Upper lobe of right lung (tissue), 1 donor: ENCODE data around the gene EXOC2. TPM values are rescaled to one million over a fixed set of nuclear protein-coding genes. Genes with fewer than 3 reads are reported as not detected.
A peak's percentile ranks its signal among the peaks of the same experiment; 100 is the strongest.
"Not testable (repeated sequence)": the region's sequence is repeated elsewhere in the genome, so short reads cannot be mapped to it uniquely, and the experiment has no call there.

ENCODE experiments used
- ATAC-seq: fragments of 200-7000 bp; cut with Tn5 transposase; one replicate; pipeline ENCODE4 v1.9.1; 2020; ENCODE audit warnings: mild to moderate bottlenecking, moderate library complexity
- DNase-seq: peaks from one replicate; pipeline ENCODE4 v3.0.0-alpha.2; 2020
- H3K27ac ChIP-seq: fragments of 200-600 bp; one replicate; pipeline ENCODE4 v1.8.0; 2022
- H3K27me3 ChIP-seq: fragments of 200-600 bp; one replicate; pipeline ENCODE4 v1.8.0; 2022; ENCODE audit warnings: mild to moderate bottlenecking
- H3K36me3 ChIP-seq: fragments of 200-600 bp; one replicate; pipeline ENCODE4 v1.8.0; 2022
- H3K4me1 ChIP-seq: fragments of 200-600 bp; one replicate; pipeline ENCODE4 v1.8.0; 2022
- H3K4me3 ChIP-seq: fragments of 200-600 bp; one replicate; pipeline ENCODE4 v1.8.0; 2022; ENCODE audit warnings: mild to moderate bottlenecking
- H3K9me3 ChIP-seq: fragments of 200-600 bp; one replicate; pipeline ENCODE4 v1.8.0; 2022
- CTCF ChIP-seq: fragments of 200-600 bp; IDR thresholded peaks from one replicate; pipeline ENCODE4 v1.8.0; 2022; ENCODE audit warnings: antibody characterized with exemption
- intact Hi-C: fragments of 100-400 bp; cut with DNase I; formaldehyde crosslinking; loops from one replicate; pipeline ENCODE4 v1.11.0; 2022
- total RNA-seq: library from RNA; stranded (reverse); fragmentation: NEBNext Ultra II Directional; extraction: Animal tissue kit (Norgen Biotek cat#: 25700); gene quantifications from one replicate; pipeline ENCODE4 v1.2.1, GENCODE V29; 2021
- donor health status: DM: no; HTN: yes; CAD: no; lungs with severe emphysema.

EXOC2 gene
- total RNA-seq, 1 donor from 2014 or later, result 31.2 TPM

GRCh38 chr6:562052-562676, 130.8 kb downstream of the EXOC2 start:
- intact Hi-C loops, result no loop called here
- H3K4me1 ChIP-seq, result no peaks in the 10 kb centered on the region
- no peak overlapping the region for H3K4me3 ChIP-seq
- no peaks in the 10 kb centered on the region for H3K27me3 ChIP-seq
- DNase-seq (no peak), ATAC-seq (no peak)
- peaks cover 54% of the 10 kb centered on the region for H3K36me3 ChIP-seq
- TF ChIP-seq CTCF, result no peak
- H3K27ac ChIP-seq, result no peak overlapping the region
- no peaks in the 10 kb centered on the region for H3K9me3 ChIP-seq

GRCh38 chr6:561335-561734, 131.6 kb downstream of the EXOC2 start:
- H3K36me3 ChIP-seq, result peaks cover 61% of the 10 kb centered on the region
- H3K27me3 ChIP-seq, DNase-seq, intact Hi-C loops, H3K4me1 ChIP-seq, H3K27ac ChIP-seq, ATAC-seq, H3K4me3 ChIP-seq, H3K9me3 ChIP-seq: not testable (repeated sequence)

- H3K36me3 ChIP-seq, result peaks cover 73% of the 10 kb centered on the region
- ATAC-seq, result no peak
- H3K4me3 ChIP-seq, result no peak overlapping the region
- no peak for DNase-seq
- no peaks in the 10 kb centered on the region for H3K27me3 ChIP-seq
- H3K27ac ChIP-seq, result no peak overlapping the region
- TF ChIP-seq CTCF, result no peak
- H3K4me1 ChIP-seq, result no peaks in the 10 kb centered on the region
- no peaks in the 10 kb centered on the region for H3K9me3 ChIP-seq
- intact Hi-C loops, result no loop called here
Measured at GRCh38 chr6:558959-559358, 134.0 kb downstream of the EXOC2 start.

- no peak overlapping the region for H3K4me3 ChIP-seq
- DNase-seq, result no peak
- H3K27me3 ChIP-seq, result no peaks in the 10 kb centered on the region
- H3K4me1 ChIP-seq, result no peaks in the 10 kb centered on the region
- no peak overlapping the region for H3K27ac ChIP-seq
- peak; percentile 7 for TF ChIP-seq CTCF
- ATAC-seq, result no peak
- peaks cover 73% of the 10 kb centered on the region for H3K36me3 ChIP-seq
- intact Hi-C loops, result no loop called here
- H3K9me3 ChIP-seq, result no peaks in the 10 kb centered on the region
Measured at GRCh38 chr6:558089-558488, 134.8 kb downstream of the EXOC2 start.

GRCh38 chr6:551829-552350, 141.0 kb downstream of the EXOC2 start:
- DNase-seq, result no peak
- no peak for TF ChIP-seq CTCF
- no peak overlapping the region for H3K4me3 ChIP-seq
- peaks cover 68% of the 10 kb centered on the region for H3K36me3 ChIP-seq
- H3K4me1 ChIP-seq, result no peaks in the 10 kb centered on the region
- ATAC-seq, result no peak
- no peaks in the 10 kb centered on the region for H3K27me3 ChIP-seq
- intact Hi-C loops, result no loop called here
- H3K27ac ChIP-seq, result no peak overlapping the region
- no peaks in the 10 kb centered on the region for H3K9me3 ChIP-seq

- no peaks in the 10 kb centered on the region for H3K27me3 ChIP-seq
- H3K4me3 ChIP-seq, result no peak overlapping the region
- no peaks in the 10 kb centered on the region for H3K4me1 ChIP-seq
- H3K27ac ChIP-seq, result no peak overlapping the region
- intact Hi-C loops, result no loop called here
- ATAC-seq (no peak), DNase-seq (no peak)
- TF ChIP-seq CTCF, result no peak
- no peaks in the 10 kb centered on the region for H3K9me3 ChIP-seq
- peaks cover 68% of the 10 kb centered on the region for H3K36me3 ChIP-seq
Measured at GRCh38 chr6:551405-551804, 141.5 kb downstream of the EXOC2 start.
